Psoas muscle (tissue), 8 donors: ENCODE data around the gene IL1RN. TPM values are rescaled to one million over a fixed set of nuclear protein-coding genes. Genes with fewer than 3 reads are reported as not detected.

ENCODE experiments used
- ATAC-seq, 4 donors: fragments of 200-7000 bp; cut with Tn5 transposase; one replicate each; pipeline ENCODE4 v1.9.1; 2020; ENCODE audit warnings: moderate library complexity in 3 of 4, mild to moderate bottlenecking in 2 of 4
- DNase-seq, 2 donors: peaks; one replicate each; pipeline ENCODE4 v3.0.0-alpha.2; 2020
- H3K27ac ChIP-seq: fragments of 200-600 bp; one replicate; pipeline ENCODE4 v1.8.0; 2022
- H3K27me3 ChIP-seq, 3 donors: fragments of 200-600 bp in 1 of 3; one replicate each; pipeline versions ENCODE4 v1.6.1 to v1.8.0; 2013 to 2022; ENCODE audit warnings: low read length in 2 of 3, mild to moderate bottlenecking in 2 of 3, moderate library complexity in 1 of 3; ENCODE audit not compliant: insufficient read depth in 3 of 3
- H3K36me3 ChIP-seq, 2 donors: fragments of 200-600 bp in 1 of 2; one replicate each; pipeline versions ENCODE4 v1.6.1 to v1.8.0; 2013 to 2022; ENCODE audit warnings: low read depth in 1 of 2, mild to moderate bottlenecking in 1 of 2, moderate library complexity in 1 of 2; ENCODE audit not compliant: insufficient read depth in 1 of 2
- H3K4me1 ChIP-seq: fragments of 200-600 bp; one replicate; pipeline ENCODE4 v1.8.0; 2022
- H3K4me3 ChIP-seq: fragments of 200-600 bp; one replicate; pipeline ENCODE4 v1.8.0; 2022; ENCODE audit warnings: mild to moderate bottlenecking
- H3K9me3 ChIP-seq: fragments of 200-600 bp; one replicate; pipeline ENCODE4 v1.8.0; 2022
- WGBS, 3 donors: extraction: QIAGEN DNeasy Blood & Tissue Kit; methylation state at CpG; one replicate each; pipeline versions ENCODE4 v1.1.6 to v1.1.7; 2013; 5-methylcytosine and 5-hydroxymethylcytosine counted together
- intact Hi-C, 2 donors: fragments of 100-400 bp; cut with DNase I; formaldehyde crosslinking; loops; one replicate each; pipeline versions ENCODE4 v1.11.0 to v1.14.2; 2022
- polyA plus RNA-seq, 3 donors: library from polyadenylated mRNA; stranded (reverse); fragments of 200-250 nt; gene quantifications; one replicate each; pipeline ENCODE4 v1.2.3, GENCODE V29; 2013
- total RNA-seq, 4 donors: library from RNA; stranded (reverse); fragmentation: NEBNext Ultra II Directional in 2 of 4; extraction: Animal tissue kit (Norgen Biotek cat#: 25700) in 2 of 4; gene quantifications; one replicate each; pipeline versions ENCODE4 v1.2.1 to v1.2.4, GENCODE V29; 2021 to 2023
- TF ChIP-seq, protein P1 (sequence below): fragments of 200-600 bp; IDR thresholded peaks from one replicate; pipeline ENCODE4 v1.8.0; 2022; ENCODE audit warnings: antibody characterized with exemption
- donor health status: healthy with polysubstance abuse.
- donor health status: DM: no; HTN: no; CAD: no; lungs with moderate emphysema.
- donor health status: Bipolar disorder and iron deficiency.
- donor health status: healthy.
- donor health status: DM: yes; HTN: yes; CAD: no.
- donor health status: DM: no; HTN: no; CAD: no.
- donor health status: DM: no; HTN: no; CAD: no.
- donor health status: DM: yes; HTN: yes; CAD: no.

Gene IL1RN
- total and polyA plus RNA-seq, 7 donors: 0.09 to 2.0 (median 0.24) TPM; not detected in 1

DNA sequence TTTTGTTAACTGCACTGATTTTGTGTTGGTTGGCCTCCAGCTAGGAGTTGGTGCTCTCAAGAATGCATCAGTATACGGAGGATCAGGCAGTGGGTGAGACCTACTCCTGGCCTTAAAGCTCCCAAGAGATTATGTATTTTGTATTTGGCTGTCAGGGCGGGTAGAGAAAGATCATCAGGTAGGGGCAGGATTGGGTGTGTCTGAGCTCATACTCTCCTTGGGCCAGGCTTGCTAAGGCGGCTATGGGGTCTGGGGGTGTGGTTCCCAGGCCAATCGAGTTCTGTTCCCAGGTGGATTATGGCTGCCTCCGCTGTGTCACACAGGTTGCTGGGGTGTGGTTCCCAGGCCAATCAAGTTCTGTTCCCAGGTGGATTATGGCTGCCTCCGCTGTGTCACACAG is 28.9 kb upstream of the IL1RN start:
- intact Hi-C loops: no loop called here
- TF ChIP-seq, protein P1, sequence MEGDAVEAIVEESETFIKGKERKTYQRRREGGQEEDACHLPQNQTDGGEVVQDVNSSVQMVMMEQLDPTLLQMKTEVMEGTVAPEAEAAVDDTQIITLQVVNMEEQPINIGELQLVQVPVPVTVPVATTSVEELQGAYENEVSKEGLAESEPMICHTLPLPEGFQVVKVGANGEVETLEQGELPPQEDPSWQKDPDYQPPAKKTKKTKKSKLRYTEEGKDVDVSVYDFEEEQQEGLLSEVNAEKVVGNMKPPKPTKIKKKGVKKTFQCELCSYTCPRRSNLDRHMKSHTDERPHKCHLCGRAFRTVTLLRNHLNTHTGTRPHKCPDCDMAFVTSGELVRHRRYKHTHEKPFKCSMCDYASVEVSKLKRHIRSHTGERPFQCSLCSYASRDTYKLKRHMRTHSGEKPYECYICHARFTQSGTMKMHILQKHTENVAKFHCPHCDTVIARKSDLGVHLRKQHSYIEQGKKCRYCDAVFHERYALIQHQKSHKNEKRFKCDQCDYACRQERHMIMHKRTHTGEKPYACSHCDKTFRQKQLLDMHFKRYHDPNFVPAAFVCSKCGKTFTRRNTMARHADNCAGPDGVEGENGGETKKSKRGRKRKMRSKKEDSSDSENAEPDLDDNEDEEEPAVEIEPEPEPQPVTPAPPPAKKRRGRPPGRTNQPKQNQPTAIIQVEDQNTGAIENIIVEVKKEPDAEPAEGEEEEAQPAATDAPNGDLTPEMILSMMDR: no peak
- 85 to 94% (median 94%) methylated on average over 6 of the region's 6 CpGs for WGBS, 3 donors
- Histone ChIP-seq H3K4me1 (no peaks in the 10 kb centered on the region), H3K36me3 (no peaks in the 10 kb centered on the region), H3K4me3 (no peak overlapping the region), H3K27ac (no peak overlapping the region), H3K9me3 (no peaks in the 10 kb centered on the region), H3K27me3 (no peaks in the 10 kb centered on the region)
- DNase-seq (no peak), ATAC-seq (no peak)

DNA sequence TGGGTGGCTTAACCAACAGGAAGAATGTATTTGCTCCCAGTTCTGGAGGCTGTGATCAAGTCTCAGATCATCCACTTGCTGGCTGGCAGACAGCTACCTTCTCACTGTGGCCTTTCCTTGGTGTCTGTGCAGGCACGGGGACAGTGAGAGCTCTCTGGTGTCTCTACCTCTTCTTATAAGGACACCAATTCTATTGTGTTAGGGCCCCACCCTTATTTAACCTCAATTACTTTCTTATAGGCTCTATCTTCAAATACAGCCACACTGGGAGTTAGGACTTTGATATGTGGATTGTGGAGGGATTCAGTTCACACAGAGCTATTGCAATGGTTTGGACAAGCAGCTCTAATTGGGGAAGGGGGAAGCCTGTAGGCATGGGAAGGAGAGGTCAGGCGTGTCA is 25.3 kb upstream of the IL1RN start:
- intact Hi-C loops: no loop called here
- TF ChIP-seq, protein P1: no peak
- no peak overlapping the region for H3K27ac ChIP-seq
- H3K36me3 ChIP-seq: no peaks in the 10 kb centered on the region
- no peaks in the 10 kb centered on the region for H3K27me3 ChIP-seq
- whole genome bisulfite sequencing, 3 donors: 59 to 97% (median 90%) methylated on average over 2 of the region's 2 CpGs
- no peak overlapping the region for H3K4me3 ChIP-seq
- ATAC-seq (no peak), DNase-seq (no peak)
- no peaks in the 10 kb centered on the region for H3K4me1 ChIP-seq
- no peaks in the 10 kb centered on the region for H3K9me3 ChIP-seq

DNA sequence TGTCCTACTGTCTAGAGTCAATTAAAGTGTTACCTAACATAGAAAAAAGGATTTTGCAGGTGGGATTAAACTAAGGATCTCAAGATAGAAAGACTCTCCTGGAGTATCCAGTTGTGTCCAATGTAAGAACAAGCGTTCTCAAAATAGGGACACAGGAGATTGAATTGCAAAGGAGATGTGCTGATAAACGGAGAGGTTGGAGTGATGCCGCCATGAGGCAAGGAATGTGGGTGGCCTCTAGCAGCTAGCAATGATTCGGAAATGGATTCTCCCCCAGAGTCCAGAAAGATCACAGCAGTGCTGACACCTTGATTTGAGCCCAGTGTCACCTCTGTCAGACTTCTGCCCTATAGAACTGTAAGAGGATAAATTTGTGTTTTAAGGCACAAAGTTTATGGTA is 24.1 kb upstream of the IL1RN start:
- Histone ChIP-seq H3K9me3 (no peaks in the 10 kb centered on the region), H3K36me3 (no peaks in the 10 kb centered on the region), H3K27me3 (no peaks in the 10 kb centered on the region), H3K4me1 (no peaks in the 10 kb centered on the region), H3K27ac (no peak overlapping the region), H3K4me3 (no peak overlapping the region)
- ATAC-seq: no peak
- TF ChIP-seq, protein P1: no peak
- intact Hi-C loops: no loop called here
- 88 to 93% (median 90%) methylated on average over 4 of the region's 4 CpGs for WGBS, 3 donors
- DNase-seq: no peak

DNA sequence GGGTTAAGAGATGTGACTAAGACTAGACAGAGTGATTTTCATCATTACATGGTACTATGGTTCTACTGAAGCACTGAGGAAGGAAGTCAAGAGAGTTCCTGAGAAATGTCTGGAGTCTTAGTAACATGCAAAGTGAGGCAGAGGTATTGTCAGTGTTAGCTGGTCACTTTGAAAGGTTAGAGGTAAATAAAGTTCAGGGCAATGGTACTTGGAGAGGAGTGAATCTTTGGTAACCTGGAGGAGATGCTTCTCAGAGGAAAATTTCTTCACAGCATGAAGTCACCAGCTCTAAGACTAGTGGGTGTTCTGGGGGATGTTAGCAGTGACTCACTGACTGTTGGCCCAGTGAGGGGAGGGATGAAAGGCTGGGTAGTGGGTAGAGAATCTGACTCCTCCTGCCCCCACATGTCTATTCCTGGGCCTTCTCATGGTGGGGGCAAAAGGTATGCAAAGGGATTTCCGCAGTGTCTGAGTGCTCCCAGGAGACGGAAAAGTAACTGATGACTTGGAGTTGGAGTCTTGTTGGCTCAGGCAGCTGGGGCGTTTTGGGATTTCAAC is 23.3 kb upstream of the IL1RN start:
- H3K4me3 ChIP-seq: no peak overlapping the region
- no peaks in the 10 kb centered on the region for H3K36me3 ChIP-seq
- TF ChIP-seq, protein P1: no peak
- no peak for DNase-seq
- intact Hi-C loops: no loop called here
- no peaks in the 10 kb centered on the region for H3K27me3 ChIP-seq
- no peak overlapping the region for H3K27ac ChIP-seq
- no peaks in the 10 kb centered on the region for H3K4me1 ChIP-seq
- 73 to 86% (median 77%) methylated on average over 3 of the region's 3 CpGs for WGBS, 3 donors
- no peak for ATAC-seq
- no peaks in the 10 kb centered on the region for H3K9me3 ChIP-seq
